HepG2 (cell line): ENCODE results near the gene SLC25A46. TPM values are rescaled to one million over a fixed set of nuclear protein-coding genes. Genes with fewer than 3 reads are reported as not detected.
"Not testable (repeated sequence)": the region's sequence is repeated elsewhere in the genome, so short reads cannot be mapped to it uniquely, and the experiment has no call there.

Source experiments
- ATAC-seq: fragments of 200-7000 bp; cut with Tn5 transposase; 3 replicates; pipeline ENCODE4 v1.9.1; 2020; ENCODE audit warnings: mild to moderate bottlenecking, moderate library complexity
- BruUV-seq: library from RNA; stranded (reverse); fragments of 400-500 nt; replicated peaks from 2 replicates; lab custom pipeline; 2021; lab: Mats Ljungman, UMichigan
- CTCF ChIA-PET: fragments of 300-600 bp; formaldehyde crosslinking; extraction: SDS; loops from one replicate; lab custom pipeline; 2021; ENCODE audit warnings: low total read pairs, inconsistent platforms, low intra/inter-chr PET ratio; lab: Yijun Ruan, JAX
- POLR2A ChIA-PET: fragments of 350-600 bp; sonication (Branson Sonifier 250); formaldehyde crosslinking; loops from one replicate; lab custom pipeline; 2020; ENCODE audit warnings: antibody characterized with exemption, inconsistent platforms; lab: Yijun Ruan, JAX
- DNase-seq: peaks from one replicate; pipeline ENCODE4 v3.0.0-alpha.2; 2015; ENCODE audit warnings: low spot score
- FAIRE-seq: peaks from 3 replicates; lab custom pipeline; 2011; peaks lifted over from hg19 to GRCh38; lab: Jason Lieb, UNC
- H2AFZ ChIP-seq: one replicate; pipeline ENCODE4 v1.6.1; 2011; ENCODE audit warnings: low read length, inconsistent platforms
- H3K27ac ChIP-seq: fragments of 300-600 bp; 3 replicates; pipeline ENCODE4 v1.8.0; 2011; ENCODE audit warnings: mixed run types, mild to moderate bottlenecking, mixed read lengths, low read length, inconsistent platforms; ENCODE audit not compliant: insufficient read depth; ENCODE audit errors: extremely low read length
- H3K27me3 ChIP-seq, 2 experiments: fragments of 200-600 bp in 1 of 2; 2 replicates in 1 of 2; 3 replicates in 1 of 2; pipeline versions ENCODE4 v1.6.0 to v1.8.0; 2011; ENCODE audit warnings: low read length in 2 of 2, mild to moderate bottlenecking in 2 of 2, moderate library complexity in 2 of 2, inconsistent platforms in 1 of 2; ENCODE audit not compliant: insufficient read depth in 2 of 2, control insufficient read depth in 1 of 2
- H3K36me3 ChIP-seq, 2 experiments: fragments of 200-600 bp in 1 of 2; replicated peaks in 1 of 2; 2 replicates in 1 of 2; 3 replicates in 1 of 2; pipeline versions ENCODE4 v1.5.1 to v1.8.0; 2011; ENCODE audit warnings: low read length in 2 of 2, inconsistent platforms in 1 of 2; ENCODE audit not compliant: insufficient read depth in 2 of 2, control insufficient read depth in 1 of 2
- H3K4me1 ChIP-seq: 2 replicates; pipeline ENCODE4 v1.5.1; 2012; ENCODE audit warnings: low read length, inconsistent platforms; ENCODE audit not compliant: insufficient read depth
- H3K4me2 ChIP-seq: 2 replicates; pipeline ENCODE4 v1.6.0; 2011; ENCODE audit warnings: low read depth, low read length, inconsistent platforms
- H3K4me3 ChIP-seq, 3 experiments: fragments of 200-600 bp in 1 of 3; sonication (generic), shearing (Covaris generic) in 1 of 3; replicated peaks in 1 of 3; 2 replicates each; pipeline ENCODE4 v1.5.1; 2011 to 2016; ENCODE audit warnings: low read length in 3 of 3, inconsistent platforms in 2 of 3, low read depth in 2 of 3, mild to moderate bottlenecking in 2 of 3, control low read depth in 1 of 3, mixed read lengths in 1 of 3; ENCODE audit not compliant: insufficient read depth in 1 of 3
- H3K79me2 ChIP-seq: one replicate; pipeline ENCODE4 v1.6.1; 2011; ENCODE audit warnings: low read length, inconsistent platforms; ENCODE audit not compliant: insufficient read depth
- H3K9ac ChIP-seq: 2 replicates; pipeline ENCODE4 v1.6.0; 2011; ENCODE audit warnings: mild to moderate bottlenecking, low read depth, low read length, inconsistent platforms; ENCODE audit not compliant: insufficient read depth
- H3K9me3 ChIP-seq: 2 replicates; pipeline ENCODE4 v1.5.1; 2012; ENCODE audit warnings: mild to moderate bottlenecking, low read length
- H4K20me1 ChIP-seq: 2 replicates; pipeline ENCODE4 v1.6.0; 2011; ENCODE audit warnings: inconsistent platforms, mild to moderate bottlenecking, low read length, moderate library complexity; ENCODE audit not compliant: insufficient read depth
- DPF2 ChIP-seq: sonication (generic); formaldehyde crosslinking; IDR thresholded peaks from 2 replicates; pipeline ENCODE4 v1.4.0; 2020; ENCODE audit warnings: mild to moderate bottlenecking, low read depth, missing genetic modification reagents, borderline replicate concordance
- REL ChIP-seq: sonication (generic); formaldehyde crosslinking; conservative IDR thresholded peaks from 2 replicates; pipeline ENCODE4 v1.8.0; 2022; ENCODE audit warnings: mild to moderate bottlenecking, missing genetic modification reagents, moderate library complexity
- RXRA ChIP-seq: sonication (generic); formaldehyde crosslinking; IDR thresholded peaks from 2 replicates; pipeline ENCODE4 v1.5.1; 2020; ENCODE audit warnings: missing genetic modification reagents
- SRSF1 ChIP-seq: fragments of 200-400 bp; formaldehyde crosslinking; optimal IDR thresholded peaks from 2 replicates; pipeline ENCODE3; 2017; ENCODE audit warnings: mild to moderate bottlenecking, low read depth, low read length, moderate library complexity
- ZKSCAN5 ChIP-seq: sonication (generic); formaldehyde crosslinking; IDR thresholded peaks from 2 replicates; pipeline ENCODE4 v1.5.1; 2020; ENCODE audit warnings: mild to moderate bottlenecking, missing genetic modification reagents
- ZMYM3 ChIP-seq: sonication (generic); formaldehyde crosslinking; IDR thresholded peaks from 2 replicates; pipeline ENCODE4 v1.5.1; 2020; ENCODE audit warnings: mild to moderate bottlenecking, missing genetic modification reagents
- ZNF407 ChIP-seq: sonication (generic); formaldehyde crosslinking; IDR thresholded peaks from one replicate; pipeline ENCODE4 v1.5.1; 2020; ENCODE audit warnings: mild to moderate bottlenecking, missing genetic modification reagents; ENCODE audit errors: not compliant biosample characterization
- WGBS: methylation state at CpG from one replicate; pipeline ENCODE4 v1.1.6; 2017; ENCODE audit warnings: low lambda C conversion rate; 5-methylcytosine and 5-hydroxymethylcytosine counted together
- in situ Hi-C: cut with HindIII; loops from 2 replicates; pipeline ENCODE4 v1.10.0; 2017; ENCODE audit warnings: low pct_unique_long_range_greater_than_20kb; ENCODE audit not compliant: extremely low pct_ligation_motif_present
- intact Hi-C: fragments of 100-400 bp; cut with micrococcal nuclease; formaldehyde crosslinking; loops from one replicate; pipeline ENCODE4 v1.10.0; 2022; ENCODE audit not compliant: unreplicated experiment
- polyA plus RNA-seq, 8 experiments: library from polyadenylated mRNA; depleted of rRNA in 3 of 8; stranded (reverse) in 7 of 8; unstranded in 1 of 8; fragments of >200 nt; fragmentation: Illumina TruSeq in 4 of 8; extraction: Trizol in 4 of 8; gene quantifications; 2 replicates each; pipeline versions ENCODE4 v1.2.1 to v1.2.3, GENCODE V29; 2011 to 2016; ENCODE audit warnings: low read depth in 4 of 8, missing spikeins in 1 of 8, mixed read lengths in 1 of 8; ENCODE audit not compliant: insufficient read depth in 1 of 8
- total RNA-seq, 5 experiments: library from RNA; depleted of rRNA; stranded (reverse); fragments of >200 nt; fragmentation: Illumina TruSeq; extraction: Trizol; gene quantifications; 2 replicates each; pipeline ENCODE4 v1.2.3, GENCODE V29; 2016; ENCODE audit warnings: low read depth in 1 of 5
- TF ChIP-seq, protein P1 (sequence below): sonication (generic); formaldehyde crosslinking; IDR thresholded peaks from 2 replicates; pipeline ENCODE4 v1.9.0; 2022; ENCODE audit warnings: low read depth, missing genetic modification reagents

The SLC25A46 gene
- total and polyA plus RNA-seq, 2 of the 13 experiments (the other 11 are each of a cell fraction or from before 2014, with no cell fraction given), result 14.2 to 34.6 TPM

- Histone ChIP-seq H3K36me3 (no peaks in the 10 kb centered on the region), H3K27ac (no peak overlapping the region), H3K27me3 (no peaks in the 10 kb centered on the region), H3K4me2 (no peak overlapping the region), H3K9ac (no peak overlapping the region), H3K4me1 (no peaks in the 10 kb centered on the region), H3K4me3 (no peak overlapping the region), H3K79me2 (no peaks in the 10 kb centered on the region)
- in situ Hi-C loops, result no loop called here
- no peak for DNase-seq
- CTCF ChIA-PET, result no interaction called here
- TF ChIP-seq, protein P1, sequence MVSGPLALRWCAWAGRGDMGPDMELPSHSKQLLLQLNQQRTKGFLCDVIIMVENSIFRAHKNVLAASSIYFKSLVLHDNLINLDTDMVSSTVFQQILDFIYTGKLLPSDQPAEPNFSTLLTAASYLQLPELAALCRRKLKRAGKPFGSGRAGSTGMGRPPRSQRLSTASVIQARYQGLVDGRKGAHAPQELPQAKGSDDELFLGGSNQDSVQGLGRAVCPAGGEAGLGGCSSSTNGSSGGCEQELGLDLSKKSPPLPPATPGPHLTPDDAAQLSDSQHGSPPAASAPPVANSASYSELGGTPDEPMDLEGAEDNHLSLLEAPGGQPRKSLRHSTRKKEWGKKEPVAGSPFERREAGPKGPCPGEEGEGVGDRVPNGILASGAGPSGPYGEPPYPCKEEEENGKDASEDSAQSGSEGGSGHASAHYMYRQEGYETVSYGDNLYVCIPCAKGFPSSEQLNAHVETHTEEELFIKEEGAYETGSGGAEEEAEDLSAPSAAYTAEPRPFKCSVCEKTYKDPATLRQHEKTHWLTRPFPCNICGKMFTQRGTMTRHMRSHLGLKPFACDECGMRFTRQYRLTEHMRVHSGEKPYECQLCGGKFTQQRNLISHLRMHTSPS (CRISPR knock-in tag), result no peak
- TF ChIP-seq ZMYM3, result no peak
- TF ChIP-seq SRSF1, result no peak
- no peak for TF ChIP-seq DPF2 (CRISPR knock-in tag)
- TF ChIP-seq REL (CRISPR knock-in tag), result no peak
- TF ChIP-seq ZKSCAN5, result no peak
- TF ChIP-seq RXRA (CRISPR knock-in tag), result no peak
- TF ChIP-seq ZNF407 (CRISPR knock-in tag), result no peak
- TF ChIP-seq, all 625 proteins: peak for 0
- FAIRE-seq (no peak), ATAC-seq (no peak)
- 11% methylated on average over 1 of the region's 1 CpG for WGBS
- no peak overlapping the region for H2AFZ ChIP-seq
- no peaks in the 10 kb centered on the region for H4K20me1 ChIP-seq
- intact Hi-C loops, result no loop called here
- POLR2A ChIA-PET, result no interaction called here
- no TSS peak for BruUV-seq
- H3K9me3 ChIP-seq, result no peaks in the 10 kb centered on the region
Measured at GRCh38 chr5:110785356-110785755, 46.5 kb downstream of the SLC25A46 start.

- H3K27me3 ChIP-seq, H2AFZ ChIP-seq, H3K4me1 ChIP-seq, ATAC-seq, H3K9ac ChIP-seq, intact Hi-C loops, in situ Hi-C loops, H3K79me2 ChIP-seq, H4K20me1 ChIP-seq, CTCF ChIA-PET, H3K9me3 ChIP-seq, FAIRE-seq, H3K4me3 ChIP-seq, BruUV-seq, DNase-seq, H3K36me3 ChIP-seq, POLR2A ChIA-PET, H3K27ac ChIP-seq, H3K4me2 ChIP-seq: not testable (repeated sequence)
- 9% methylated on average over 3 of the region's 3 CpGs for WGBS
Measured at GRCh38 chr5:110788006-110788405, 49.2 kb downstream of the SLC25A46 start.
